ENCODE data around the gene CMKLR1.

CMKLR1 gene

GRCh38 chr12:108338915-108339657 lies at the start of gene CMKLR1:
Gene CMKLR1 (minus strand): TSS chr12:108339311. CDS start chr12:108293591, 45,720 bp downstream.
- DNase-seq, result no peak

GRCh38 chr12:108387771-108388170 lies 48.7 kb upstream of the CMKLR1 start:
- no peak for DNase-seq

GRCh38 chr12:108386709-108387360 lies 47.7 kb upstream of the CMKLR1 start:
- no peak for DNase-seq

- no peak for DNase-seq
These were observed 43.3 kb upstream of the CMKLR1 start for GRCh38 chr12:108382437-108382801.

GRCh38 chr12:108381787-108382436 lies 42.8 kb upstream of the CMKLR1 start:
- DNase-seq, result no peak

GRCh38 chr12:108380382-108380781 lies 41.3 kb upstream of the CMKLR1 start:
- DNase-seq, result no peak

GRCh38 chr12:108379823-108380222 lies 40.7 kb upstream of the CMKLR1 start:
- DNase-seq, result no peak

- DNase-seq, result no peak
These were observed 39.8 kb upstream of the CMKLR1 start for GRCh38 chr12:108378926-108379325.

- DNase-seq, result no peak
These were observed 38.1 kb upstream of the CMKLR1 start for GRCh38 chr12:108377260-108377659.

- DNase-seq, result no peak
These were observed 37.0 kb upstream of the CMKLR1 start for GRCh38 chr12:108375986-108376663.

- no peak for DNase-seq
These were observed 35.6 kb upstream of the CMKLR1 start for GRCh38 chr12:108374596-108375320.

GRCh38 chr12:108373111-108373510 lies 34.0 kb upstream of the CMKLR1 start:
- no peak for DNase-seq

- no peak for DNase-seq
These were observed 32.8 kb upstream of the CMKLR1 start for GRCh38 chr12:108371801-108372344.

GRCh38 chr12:108370415-108370814 lies 31.3 kb upstream of the CMKLR1 start:
- no peak for DNase-seq

GRCh38 chr12:108369736-108370396 lies 30.8 kb upstream of the CMKLR1 start:
- DNase-seq, result no peak

- DNase-seq, result no peak
These were observed 29.0 kb upstream of the CMKLR1 start for GRCh38 chr12:108368089-108368488.

- no peak for DNase-seq
These were observed 28.3 kb upstream of the CMKLR1 start for GRCh38 chr12:108367436-108367835.

GRCh38 chr12:108365324-108365723 lies 26.2 kb upstream of the CMKLR1 start:
- no peak for DNase-seq

- no peak for DNase-seq
These were observed 25.8 kb upstream of the CMKLR1 start for GRCh38 chr12:108364879-108365278.

- DNase-seq, result no peak
These were observed 24.5 kb upstream of the CMKLR1 start for GRCh38 chr12:108363565-108363964.

- DNase-seq, result no peak
These were observed 24.1 kb upstream of the CMKLR1 start for GRCh38 chr12:108363165-108363564.

GRCh38 chr12:108361606-108362005 lies 22.5 kb upstream of the CMKLR1 start:
- no peak for DNase-seq
